Stimulated activated effector memory CD8-positive, alpha-beta T cell treated with anti-CD3 and anti-CD28 coated beads, Interleukin-12 subunit alpha, Interleukin-12 subunit beta, amount 100 ng/mL, for 72 hours (primary cell): ENCODE data around the gene PICALM.
"Not testable (repeated sequence)": the region's sequence is repeated elsewhere in the genome, so short reads cannot be mapped to it uniquely, and the experiment has no call there.

Experiments used
- ATAC-seq: fragments of 150-1000 bp; cut with Tn5 transposase; 2 replicates; pipeline ENCODE4 v1.10.0; 2021
- DNase-seq, 2 donors: peaks; one replicate each; pipeline ENCODE4 v3.0.0; 2021 to 2022; ENCODE audit warnings: low spot score in 2 of 2
- H3K27ac Mint-ChIP-seq: one replicate; pipeline ENCODE4 v1.8.0; 2022; ENCODE audit warnings: mild to moderate bottlenecking, mixed read lengths
- H3K36me3 Mint-ChIP-seq: one replicate; pipeline ENCODE4 v1.8.0; 2022; ENCODE audit warnings: mild to moderate bottlenecking, mixed read lengths
- H3K4me1 Mint-ChIP-seq: one replicate; pipeline ENCODE4 v1.8.0; 2022; ENCODE audit warnings: mixed read lengths
- H3K4me3 Mint-ChIP-seq: one replicate; pipeline ENCODE4 v1.8.0; 2022; ENCODE audit warnings: mild to moderate bottlenecking, mixed read lengths
- H3K9me3 Mint-ChIP-seq: one replicate; pipeline ENCODE4 v1.8.0; 2022; ENCODE audit warnings: mixed read lengths

The PICALM gene

DNA sequence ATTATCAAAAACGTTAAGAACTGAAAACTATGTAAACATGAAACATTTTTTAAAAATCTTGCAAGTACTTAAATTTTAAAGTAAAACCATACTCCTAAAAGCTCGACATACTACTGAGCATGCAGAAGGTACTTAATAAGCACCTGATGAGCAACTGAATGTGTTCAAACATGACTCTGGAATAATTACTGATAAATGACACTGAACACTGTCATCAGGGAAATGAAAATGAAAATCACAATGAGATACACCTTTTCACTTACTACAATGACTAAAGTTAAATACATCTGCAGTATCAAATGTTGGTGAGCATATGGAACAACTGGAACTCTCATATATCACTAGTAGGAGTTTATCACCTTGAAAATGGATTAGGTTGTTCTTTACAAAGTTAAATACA lies 65.2 kb downstream of the PICALM start:
- H3K36me3 Mint-ChIP-seq: peaks cover 100% of the 10 kb centered on the region
- peaks cover 14% of the 10 kb centered on the region for H3K4me1 Mint-ChIP-seq
- peak overlapping the region; percentile 21 for H3K27ac Mint-ChIP-seq
- H3K4me3 Mint-ChIP-seq: no peak overlapping the region
- DNase-seq: no peak
- ATAC-seq: no peak
- H3K9me3 Mint-ChIP-seq: no peaks in the 10 kb centered on the region

DNA sequence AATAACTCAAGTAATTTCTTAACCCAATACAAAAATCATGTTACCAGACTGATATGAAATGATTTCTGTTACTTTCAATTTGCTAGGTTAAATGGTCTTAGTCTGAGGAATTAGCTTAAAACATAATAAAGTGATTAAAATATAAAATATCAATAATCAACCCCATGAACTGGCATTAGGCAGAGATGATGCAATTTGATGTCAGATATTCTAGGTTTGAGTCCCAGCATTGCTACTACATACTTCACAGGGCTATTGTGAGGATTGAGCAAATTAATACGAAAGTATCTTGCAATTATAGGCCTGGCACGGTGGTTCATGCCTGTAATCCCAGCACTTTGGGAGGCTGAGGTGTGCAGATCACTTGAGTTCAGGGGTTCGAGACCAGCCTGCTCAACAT lies 66.5 kb downstream of the PICALM start:
- Mint-ChIP-seq H3K4me1 (peaks cover 8% of the 10 kb centered on the region), H3K27ac (no peak overlapping the region), H3K4me3 (no peak overlapping the region), H3K9me3 (no peaks in the 10 kb centered on the region), H3K36me3 (peaks cover 100% of the 10 kb centered on the region)
- ATAC-seq (no peak), DNase-seq (no peak)

DNA sequence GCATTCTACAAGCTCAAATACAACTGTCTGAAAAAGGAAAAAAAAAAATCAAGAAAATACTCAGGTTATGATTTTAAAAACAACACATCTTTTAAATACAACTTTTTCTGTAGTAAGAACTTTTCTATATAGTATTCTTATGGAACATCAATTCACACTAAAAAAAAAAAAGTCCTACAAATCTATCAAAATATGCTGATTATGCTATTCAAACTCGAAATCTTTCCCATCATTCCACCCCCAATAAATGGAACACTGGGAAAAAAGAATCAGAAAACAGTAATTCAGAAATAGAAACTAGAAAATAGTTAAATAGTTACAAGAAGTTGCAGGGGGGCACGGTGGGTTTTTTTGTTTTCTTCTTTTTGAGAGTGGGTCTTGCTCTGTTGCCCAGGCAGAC lies 77.4 kb downstream of the PICALM start:
- DNase-seq (no peak), ATAC-seq (no peak)
- Mint-ChIP-seq H3K36me3 (peaks cover 100% of the 10 kb centered on the region), H3K4me3 (no peak overlapping the region), H3K9me3 (no peaks in the 10 kb centered on the region), H3K27ac (peak overlapping the region; percentile 26), H3K4me1 (peaks cover 33% of the 10 kb centered on the region)

DNA sequence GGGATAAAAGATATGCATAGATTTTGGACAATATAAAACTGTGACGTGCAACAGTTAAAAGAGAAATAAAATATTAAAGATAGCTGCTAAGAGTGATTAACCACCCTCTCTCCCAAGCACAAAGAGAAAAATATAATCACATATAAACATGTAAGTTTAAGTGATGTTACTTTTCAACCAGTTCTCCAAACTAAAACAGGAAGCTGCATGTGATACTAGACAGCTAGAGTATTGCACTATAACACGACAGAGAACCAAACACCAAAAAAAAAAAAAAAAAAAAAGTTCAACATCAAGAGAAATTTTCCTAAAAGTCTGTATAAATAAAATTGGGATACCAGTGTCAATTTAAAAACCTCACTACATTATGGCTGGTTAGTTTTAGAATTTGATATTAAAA lies 79.1 kb downstream of the PICALM start:
- H3K9me3 Mint-ChIP-seq: no peaks in the 10 kb centered on the region
- ATAC-seq (no peak), DNase-seq (no peak)
- peaks cover 100% of the 10 kb centered on the region for H3K36me3 Mint-ChIP-seq
- H3K4me3 Mint-ChIP-seq: no peak overlapping the region
- H3K27ac Mint-ChIP-seq: peak overlapping the region; percentile 55
- peaks cover 33% of the 10 kb centered on the region for H3K4me1 Mint-ChIP-seq

DNA sequence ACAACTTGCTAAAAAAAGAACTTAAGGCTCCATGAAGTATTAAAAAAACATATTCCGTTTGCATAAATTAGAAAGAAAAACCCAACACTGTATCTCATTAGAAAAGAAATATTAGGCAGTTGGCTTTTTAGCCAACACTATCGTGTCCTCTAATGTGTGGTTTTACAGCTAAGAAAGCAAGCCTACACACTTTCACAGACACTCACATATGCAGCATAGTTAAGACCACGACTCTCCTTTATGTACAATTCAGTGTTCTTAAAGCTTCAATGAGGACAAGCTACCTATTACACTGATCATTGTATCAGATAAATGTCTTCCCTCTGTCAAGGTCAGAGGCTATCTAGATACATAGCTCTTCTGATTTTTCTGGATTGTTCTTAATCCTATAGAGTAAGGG lies 80.1 kb downstream of the PICALM start:
- no peak for DNase-seq
- Mint-ChIP-seq H3K36me3 (peaks cover 100% of the 10 kb centered on the region), H3K4me3 (no peak overlapping the region), H3K4me1 (peaks cover 39% of the 10 kb centered on the region), H3K9me3 (no peaks in the 10 kb centered on the region), H3K27ac (peak overlapping the region; percentile 55)
- ATAC-seq: peak; percentile 67

DNA sequence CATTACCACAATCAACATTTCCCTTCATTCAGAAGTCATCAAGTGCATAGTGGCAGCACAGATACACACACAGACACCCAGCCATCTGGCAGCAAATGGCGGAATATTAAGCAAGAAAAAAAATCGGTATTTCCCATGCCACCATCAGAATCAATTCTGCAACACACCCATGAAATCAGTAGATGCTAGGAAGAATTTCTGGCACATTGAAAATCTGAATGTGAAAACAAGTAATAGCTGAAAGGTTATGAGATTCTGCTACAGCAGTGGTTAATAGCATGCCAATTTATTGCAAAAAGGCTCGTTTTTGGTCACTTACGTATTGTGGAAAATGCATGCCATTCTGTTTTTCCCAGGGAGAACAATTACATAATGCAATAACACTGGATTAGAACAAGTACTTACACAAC lies 91.1 kb downstream of the PICALM start:
- no peaks in the 10 kb centered on the region for H3K9me3 Mint-ChIP-seq
- ATAC-seq (no peak), DNase-seq (no peak)
- H3K36me3 Mint-ChIP-seq: peaks cover 99% of the 10 kb centered on the region
- no peak overlapping the region for H3K4me3 Mint-ChIP-seq
- H3K4me1 Mint-ChIP-seq: peaks cover 18% of the 10 kb centered on the region
- H3K27ac Mint-ChIP-seq: no peak overlapping the region

DNA sequence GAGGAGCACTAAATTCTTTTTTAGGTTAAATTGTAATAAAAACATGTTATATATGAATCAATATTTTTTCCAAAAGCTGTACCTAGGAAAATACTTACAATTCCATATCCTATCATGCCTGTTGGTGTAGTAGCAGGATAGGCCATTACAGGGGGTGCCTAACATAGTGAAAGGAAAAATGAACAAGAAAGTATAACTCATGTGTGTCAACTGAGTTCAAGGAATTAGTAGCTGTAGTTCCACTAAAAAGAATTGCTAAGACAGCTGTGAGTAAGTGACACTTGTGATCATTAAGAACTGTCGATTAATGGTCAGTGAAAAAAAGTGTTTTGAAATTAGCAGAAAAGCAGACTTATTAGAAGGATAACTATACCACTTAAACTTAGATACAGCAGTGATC lies 92.4 kb downstream of the PICALM start:
- ATAC-seq (peak; percentile 67), DNase-seq (no peak)
- H3K4me3 Mint-ChIP-seq: no peak overlapping the region
- peaks cover 15% of the 10 kb centered on the region for H3K4me1 Mint-ChIP-seq
- no peaks in the 10 kb centered on the region for H3K9me3 Mint-ChIP-seq
- H3K36me3 Mint-ChIP-seq: peaks cover 99% of the 10 kb centered on the region
- no peak overlapping the region for H3K27ac Mint-ChIP-seq

DNA sequence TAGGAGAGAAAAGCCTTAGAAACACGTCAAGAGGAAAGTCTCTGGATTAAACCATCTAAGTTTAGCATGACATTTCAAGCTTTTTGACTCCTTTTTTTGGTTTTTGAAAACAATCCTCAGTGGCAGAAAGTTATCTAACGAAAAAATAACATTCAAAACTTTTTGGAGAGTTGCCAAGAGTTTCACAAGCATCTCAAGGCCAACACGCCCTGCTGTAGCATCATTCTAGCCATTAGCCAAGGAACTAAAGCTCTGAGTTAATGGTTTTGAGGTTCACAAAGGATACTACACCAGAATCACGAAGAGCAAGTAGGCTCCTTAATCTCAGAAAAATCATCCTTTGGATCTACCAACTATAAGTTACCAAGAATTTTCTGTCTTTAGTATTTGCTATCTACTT lies 94.8 kb downstream of the PICALM start:
- Mint-ChIP-seq H3K4me1 (peaks cover 23% of the 10 kb centered on the region), H3K27ac (peak overlapping the region; percentile 10), H3K9me3 (no peaks in the 10 kb centered on the region), H3K36me3 (peaks cover 100% of the 10 kb centered on the region), H3K4me3 (no peak overlapping the region)
- no peak for DNase-seq
- ATAC-seq: no peak

DNA sequence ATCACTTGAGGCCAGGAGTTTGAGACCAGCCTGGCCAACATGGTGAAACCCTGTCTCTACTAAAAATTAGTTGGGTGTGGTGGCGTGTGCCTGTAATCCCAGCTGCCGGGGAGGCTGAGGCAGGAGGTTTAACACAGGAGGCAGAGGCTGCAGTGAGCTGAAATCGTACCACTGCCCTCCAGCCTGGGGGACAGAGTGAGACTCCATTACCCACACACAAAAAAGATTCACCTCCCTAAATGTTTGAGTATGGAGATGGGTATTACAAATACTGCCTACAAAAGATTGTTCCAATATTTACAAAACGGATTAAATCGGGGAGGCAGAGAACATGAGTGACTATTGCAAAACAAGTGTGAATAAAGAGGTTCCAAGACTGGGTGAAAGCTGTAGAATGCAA lies 98.3 kb downstream of the PICALM start:
- peaks cover 100% of the 10 kb centered on the region for H3K36me3 Mint-ChIP-seq
- H3K27ac Mint-ChIP-seq: no peak overlapping the region
- ATAC-seq: no peak
- H3K9me3 Mint-ChIP-seq: no peaks in the 10 kb centered on the region
- DNase-seq: no peak
- peaks cover 31% of the 10 kb centered on the region for H3K4me1 Mint-ChIP-seq
- no peak overlapping the region for H3K4me3 Mint-ChIP-seq

DNA sequence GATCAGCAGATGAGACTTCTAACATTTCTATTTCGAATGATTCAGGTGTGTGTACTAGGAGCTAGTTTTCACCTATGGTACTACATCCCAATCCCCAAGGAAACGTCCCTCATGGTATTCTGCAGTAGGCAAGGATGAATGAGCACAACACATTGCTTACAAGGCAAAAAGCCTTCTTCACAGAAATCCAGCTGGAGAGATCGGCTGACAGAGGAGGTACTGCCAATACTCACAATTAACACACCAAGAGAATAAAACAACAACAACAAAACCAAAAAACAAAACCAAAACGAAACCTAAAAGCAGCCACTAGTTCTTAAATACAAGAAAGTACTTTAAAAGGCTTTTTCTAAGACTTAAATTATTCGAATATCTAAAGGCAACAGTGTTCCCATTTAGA lies 101.4 kb downstream of the PICALM start:
- Mint-ChIP-seq H3K4me1 (peaks cover 38% of the 10 kb centered on the region), H3K9me3 (no peaks in the 10 kb centered on the region), H3K27ac (peak overlapping the region; percentile 81), H3K36me3 (peaks cover 100% of the 10 kb centered on the region), H3K4me3 (no peak overlapping the region)
- DNase-seq: no peak
- no peak for ATAC-seq

DNA sequence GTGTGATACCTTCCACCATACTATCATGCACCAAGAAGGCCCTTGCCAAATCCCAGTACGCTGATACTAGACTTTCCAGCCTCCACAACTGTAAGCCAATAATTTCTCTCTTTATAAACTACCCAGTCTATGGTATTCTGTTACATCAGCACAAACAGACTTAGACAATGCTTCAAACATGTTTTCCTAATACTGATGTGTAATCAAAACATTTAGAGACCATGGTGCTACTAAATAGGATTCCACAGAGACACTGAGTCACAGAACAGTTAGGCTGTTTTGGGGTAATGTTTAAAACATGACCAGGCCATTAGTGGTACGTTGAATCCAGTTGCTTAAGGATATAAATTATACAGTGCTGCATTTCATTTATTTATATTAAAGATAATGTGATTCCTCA lies 103.7 kb downstream of the PICALM start:
- ATAC-seq (no peak), DNase-seq (no peak)
- Mint-ChIP-seq H3K27ac (peak overlapping the region; percentile 3), H3K4me3 (no peak overlapping the region), H3K9me3 (no peaks in the 10 kb centered on the region), H3K4me1 (peaks cover 56% of the 10 kb centered on the region), H3K36me3 (peaks cover 100% of the 10 kb centered on the region)

DNA sequence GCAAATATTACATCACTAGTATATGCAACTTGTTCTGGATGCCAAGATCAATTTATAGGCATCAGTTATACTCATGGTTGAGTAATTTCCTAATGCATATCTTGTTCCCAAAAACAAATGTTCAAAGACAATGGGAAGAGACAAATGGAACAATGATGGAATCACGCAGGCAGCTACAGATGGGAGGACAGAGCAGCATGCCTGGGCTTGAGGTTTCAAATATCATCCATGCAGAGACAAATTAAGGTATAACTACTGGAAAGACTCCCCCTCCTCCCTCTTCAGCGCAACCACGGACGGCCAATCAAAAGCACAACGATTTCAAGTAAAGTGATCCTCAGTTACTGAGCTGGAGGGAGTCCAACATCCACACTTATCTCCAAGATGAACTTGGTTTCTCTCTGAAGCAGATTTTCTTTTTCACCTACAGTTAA lies 106.9 kb downstream of the PICALM start:
- Mint-ChIP-seq H3K4me3 (no peak overlapping the region), H3K36me3 (peaks cover 100% of the 10 kb centered on the region), H3K27ac (no peak overlapping the region), H3K4me1 (peaks cover 30% of the 10 kb centered on the region), H3K9me3 (no peaks in the 10 kb centered on the region)
- ATAC-seq (no peak), DNase-seq (no peak)

DNA sequence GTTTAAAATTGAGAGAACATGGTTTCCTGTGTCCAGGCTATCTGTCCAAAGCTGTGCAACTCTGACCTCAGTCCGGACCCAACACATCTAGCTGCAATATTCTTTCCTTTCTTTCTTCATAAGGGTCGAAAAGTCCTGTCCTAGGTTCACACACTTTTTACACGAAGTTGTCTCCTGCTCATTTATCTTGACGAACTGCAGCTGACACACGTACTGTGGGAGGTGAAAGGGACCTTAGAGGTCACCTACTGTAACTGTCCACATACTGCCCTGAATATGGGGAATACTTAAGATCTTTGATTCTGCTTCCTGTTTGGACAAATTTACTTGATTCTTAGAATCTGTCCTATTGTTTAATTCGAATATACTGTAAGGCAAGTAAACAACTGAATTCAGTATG lies 107.8 kb downstream of the PICALM start:
- DNase-seq (no peak), ATAC-seq (no peak)
- H3K36me3 Mint-ChIP-seq: peaks cover 100% of the 10 kb centered on the region
- no peak overlapping the region for H3K4me3 Mint-ChIP-seq
- no peaks in the 10 kb centered on the region for H3K9me3 Mint-ChIP-seq
- peak overlapping the region; percentile 58 for H3K27ac Mint-ChIP-seq
- H3K4me1 Mint-ChIP-seq: peaks cover 30% of the 10 kb centered on the region

DNA sequence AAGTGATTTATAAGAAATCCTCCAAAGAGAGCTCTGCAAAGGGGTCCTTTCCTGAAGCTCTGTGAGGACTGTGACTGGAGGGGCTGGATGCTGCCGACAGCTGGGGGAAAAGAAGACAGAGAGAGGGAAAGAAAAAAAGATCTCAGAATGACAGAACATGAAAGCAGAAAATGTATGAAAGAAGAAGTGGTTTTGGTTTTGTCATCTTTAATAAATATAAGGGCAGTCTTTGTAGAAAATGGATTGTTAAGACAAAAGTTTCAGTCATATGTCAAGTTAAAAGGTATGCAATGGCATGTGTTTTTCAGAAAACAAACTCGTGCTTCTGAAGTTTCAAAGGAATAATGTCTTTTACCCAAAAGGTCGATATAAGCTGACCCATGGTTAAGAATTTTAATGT lies 108.2 kb downstream of the PICALM start:
- ATAC-seq (no peak), DNase-seq (no peak)
- H3K27ac Mint-ChIP-seq: peak overlapping the region; percentile 58
- H3K9me3 Mint-ChIP-seq: no peaks in the 10 kb centered on the region
- H3K36me3 Mint-ChIP-seq: peaks cover 100% of the 10 kb centered on the region
- peaks cover 30% of the 10 kb centered on the region for H3K4me1 Mint-ChIP-seq
- no peak overlapping the region for H3K4me3 Mint-ChIP-seq

DNA sequence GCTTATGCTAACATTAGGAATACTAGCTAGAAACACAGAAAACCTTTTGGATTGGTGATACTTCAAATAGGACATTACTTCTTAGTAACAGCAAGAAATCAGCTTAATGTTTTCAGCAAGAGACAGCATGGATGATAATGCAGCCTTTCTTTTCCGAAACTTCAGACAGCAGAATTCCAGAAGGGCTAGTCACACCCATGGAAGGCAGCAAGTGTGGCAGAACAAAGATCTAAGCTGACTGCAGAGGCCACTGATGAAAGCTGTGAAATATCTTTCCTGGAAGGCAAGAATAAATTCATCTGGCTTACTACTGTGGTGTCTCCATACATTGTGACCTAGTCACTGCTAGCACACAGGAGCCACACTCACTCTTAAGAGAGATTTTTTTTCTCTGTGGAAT lies 113.4 kb downstream of the PICALM start:
- DNase-seq: no peak
- no peak overlapping the region for H3K27ac Mint-ChIP-seq

DNA sequence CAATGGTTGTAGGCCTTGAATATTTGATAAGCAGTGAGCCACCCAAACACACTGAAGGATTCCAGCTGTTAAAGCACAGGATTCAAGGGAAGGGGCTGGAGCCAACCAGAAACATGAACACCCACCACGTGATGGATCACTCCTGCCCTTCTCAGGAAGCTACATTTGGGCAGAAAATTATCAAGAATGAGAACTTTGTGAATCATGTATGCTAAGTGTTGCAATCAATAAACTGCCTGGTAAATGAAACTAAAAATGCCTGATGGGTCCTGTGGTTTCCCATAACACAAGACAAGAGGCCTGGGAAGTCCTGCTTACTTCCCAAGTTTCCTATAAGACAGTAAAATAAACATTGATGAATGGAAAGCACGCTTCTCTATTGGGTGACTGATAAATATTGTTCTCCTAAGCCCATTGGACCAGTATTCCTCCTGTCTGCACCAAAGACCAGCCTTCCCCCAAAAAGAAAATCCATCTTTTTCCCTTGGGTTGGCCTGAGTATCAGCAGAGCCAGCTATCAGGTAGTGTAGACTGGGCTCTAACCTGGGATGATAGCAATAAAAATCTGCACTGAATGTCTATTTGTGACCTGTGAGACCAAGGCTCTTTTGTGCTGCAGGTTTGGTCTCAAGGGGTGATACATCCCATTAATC lies 115.3 kb downstream of the PICALM start:
- DNase-seq (no peak), ATAC-seq (no peak)
- Mint-ChIP-seq H3K4me3 (no peak overlapping the region), H3K27ac (peak overlapping the region; percentile 71), H3K9me3 (peaks cover 11% of the 10 kb centered on the region), H3K4me1 (peaks cover 18% of the 10 kb centered on the region), H3K36me3 (peaks cover 94% of the 10 kb centered on the region)

More for the DNA sequence above, 113.4 kb downstream of the PICALM start:
- Mint-ChIP-seq H3K36me3 (peaks cover 98% of the 10 kb centered on the region), H3K4me1 (peaks cover 14% of the 10 kb centered on the region), H3K4me3 (no peak overlapping the region), H3K9me3 (peaks cover 11% of the 10 kb centered on the region)
- no peak for ATAC-seq

DNA sequence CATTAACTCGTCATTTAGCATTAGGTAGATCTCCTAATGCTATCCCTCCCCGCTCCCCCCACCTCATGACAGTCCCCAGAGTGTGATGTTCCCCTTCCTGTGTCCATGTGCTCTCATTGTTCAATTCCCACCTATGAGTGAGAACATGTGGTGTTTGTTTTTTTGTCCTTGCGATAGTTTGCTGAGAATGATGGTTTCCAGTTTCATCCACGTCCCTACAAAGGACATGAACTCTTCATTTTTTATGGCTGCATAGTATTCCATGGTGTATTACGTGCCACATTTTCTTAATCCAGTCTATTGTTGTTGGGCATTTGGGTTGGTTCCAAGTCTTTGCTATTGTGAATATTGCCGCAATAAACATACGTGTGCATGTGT lies 116.8 kb downstream of the PICALM start:
- ATAC-seq: not testable (repeated sequence)

More for the DNA sequence above, 116.8 kb downstream of the PICALM start:
- DNase-seq, H3K27ac Mint-ChIP-seq, H3K4me3 Mint-ChIP-seq: not testable (repeated sequence)
- H3K9me3 Mint-ChIP-seq: peaks cover 11% of the 10 kb centered on the region
- peaks cover 27% of the 10 kb centered on the region for H3K4me1 Mint-ChIP-seq
- peaks cover 93% of the 10 kb centered on the region for H3K36me3 Mint-ChIP-seq
